ENCODE data around the gene PSMC6.
A peak's percentile ranks its signal among the peaks of the same experiment; 100 is the strongest.

The PSMC6 gene

GRCh38 chr14:52706724-52707706 lies at the start of gene PSMC6:
Gene PSMC6, plus strand, starts transcription at chr14:52707200. Its CDS starts 20 bp downstream, at chr14:52707220.
- peak; percentile 95 for DNase-seq

- no peak for DNase-seq
Observed at GRCh38 chr14:52660325-52660724, 46.7 kb upstream of the PSMC6 start.

GRCh38 chr14:52660832-52661231 lies 46.2 kb upstream of the PSMC6 start:
- DNase-seq: no peak

- DNase-seq: no peak
Observed at GRCh38 chr14:52661314-52661713, 45.7 kb upstream of the PSMC6 start.

GRCh38 chr14:52663850-52664249 lies 43.1 kb upstream of the PSMC6 start:
- DNase-seq: no peak

- DNase-seq: no peak
Observed at GRCh38 chr14:52678591-52678990, 28.4 kb upstream of the PSMC6 start.

- DNase-seq: no peak
Observed at GRCh38 chr14:52683985-52684520, 22.9 kb upstream of the PSMC6 start.

GRCh38 chr14:52686176-52686575 lies 20.8 kb upstream of the PSMC6 start:
- no peak for DNase-seq

GRCh38 chr14:52690983-52691760 lies 15.8 kb upstream of the PSMC6 start:
- no peak for DNase-seq

GRCh38 chr14:52692248-52692962 lies 14.6 kb upstream of the PSMC6 start:
- no peak for DNase-seq

- DNase-seq: no peak
Observed at GRCh38 chr14:52693036-52693435, 14.0 kb upstream of the PSMC6 start.

- no peak for DNase-seq
Observed at GRCh38 chr14:52693532-52693931, 13.5 kb upstream of the PSMC6 start.

GRCh38 chr14:52694761-52695480 lies 12.1 kb upstream of the PSMC6 start:
- peak; percentile 74 for DNase-seq

GRCh38 chr14:52695481-52696091 lies 11.4 kb upstream of the PSMC6 start, which contains the start of gene ERO1A:
Gene ERO1A, minus strand, starts transcription at chr14:52695558. Its CDS starts 77 bp downstream, at chr14:52695481.
- DNase-seq: peak; percentile 86

GRCh38 chr14:52700701-52701172 lies 6.3 kb upstream of the PSMC6 start:
- DNase-seq: no peak

GRCh38 chr14:52701223-52701622 lies 5.8 kb upstream of the PSMC6 start:
- no peak for DNase-seq

GRCh38 chr14:52703225-52703624 lies 3.8 kb upstream of the PSMC6 start:
- DNase-seq: no peak

GRCh38 chr14:52703664-52704063 lies 3.3 kb upstream of the PSMC6 start:
- DNase-seq: no peak

- DNase-seq: no peak
Observed at GRCh38 chr14:52706286-52706685, 714 bp upstream of the PSMC6 start.

- no peak for DNase-seq
Observed at GRCh38 chr14:52711666-52712065, 4.7 kb downstream of the PSMC6 start.

- DNase-seq: no peak
Observed at GRCh38 chr14:52716155-52716554, 9.2 kb downstream of the PSMC6 start.

Measured in activated CD8-positive, alpha-beta memory T cell treated with anti-CD3 and anti-CD28 coated beads, Interleukin-2, amount 50 U/mL, for 48 hours (primary cell).